CD4-positive, alpha-beta T cell (primary cell): ENCODE measurements around the gene CDSN. TPM values are rescaled to one million over a fixed set of nuclear protein-coding genes. Genes with fewer than 3 reads are reported as not detected.

Source experiments
- ATAC-seq: fragments of 200-7000 bp; cut with Tn5 transposase; one replicate; pipeline ENCODE4 v1.10.0; 2022; ENCODE audit warnings: mild to moderate bottlenecking; ENCODE audit not compliant: poor library complexity
- CTCF ChIA-PET: fragments of 350-600 bp; sonication (Branson Sonifier 250); formaldehyde crosslinking; loops from one replicate; lab custom pipeline; 2021; ENCODE audit warnings: antibody characterized with exemption, inconsistent platforms; lab: Charles Lee
- POLR2A ChIA-PET: fragments of 350-600 bp; sonication (Branson Sonifier 250); formaldehyde crosslinking; loops from one replicate; lab custom pipeline; 2021; ENCODE audit warnings: antibody characterized with exemption, inconsistent platforms; lab: Charles Lee
- DNase-seq, 14 experiments: peaks; one replicate each; pipeline ENCODE4 v3.0.0-alpha.2; 2013 to 2020; ENCODE audit warnings: mixed read lengths in 2 of 14
- H3K27ac ChIP-seq, 2 donors: one replicate each; pipeline versions ENCODE4 v1.5.1 to v1.7.0; 2013; ENCODE audit warnings: low read length in 2 of 2, low read depth in 1 of 2, mild to moderate bottlenecking in 1 of 2
- H3K27me3 ChIP-seq, 2 experiments: 1 replicate in 1 of 2; 2 replicates in 1 of 2; pipeline versions ENCODE4 v1.6.1 to v1.7.0; 2013; ENCODE audit warnings: low read length in 2 of 2, control low read depth in 1 of 2, mild to moderate bottlenecking in 1 of 2, moderate library complexity in 1 of 2; ENCODE audit not compliant: insufficient read depth in 2 of 2, control insufficient read depth in 1 of 2
- H3K36me3 ChIP-seq: one replicate; pipeline ENCODE4 v1.6.1; 2013; ENCODE audit warnings: low read length, control low read depth; ENCODE audit not compliant: insufficient read depth
- H3K4me1 ChIP-seq: one replicate; pipeline ENCODE4 v1.6.1; 2013; ENCODE audit warnings: low read length, control low read depth; ENCODE audit not compliant: insufficient read depth
- H3K4me3 ChIP-seq: one replicate; pipeline ENCODE4 v1.5.1; 2013; ENCODE audit warnings: mild to moderate bottlenecking, low read length, moderate library complexity
- H3K9me3 ChIP-seq, 2 experiments: 1 replicate in 1 of 2; 2 replicates in 1 of 2; pipeline versions ENCODE4 v1.6.1 to v1.7.0; 2013; ENCODE audit warnings: low read length in 2 of 2, mild to moderate bottlenecking in 2 of 2, control low read depth in 1 of 2, moderate library complexity in 1 of 2; ENCODE audit not compliant: control insufficient read depth in 1 of 2, insufficient read depth in 1 of 2
- H3K27ac Mint-ChIP-seq: one replicate; pipeline ENCODE4 v1.8.0; 2020; ENCODE audit warnings: mixed read lengths
- H3K27me3 Mint-ChIP-seq: one replicate; pipeline ENCODE4 v1.8.0; 2021; ENCODE audit warnings: mixed read lengths
- H3K36me3 Mint-ChIP-seq: one replicate; pipeline ENCODE4 v1.8.0; 2021; ENCODE audit warnings: low read depth, mixed read lengths
- H3K4me1 Mint-ChIP-seq: one replicate; pipeline ENCODE4 v1.8.0; 2021; ENCODE audit warnings: low read depth, mixed read lengths
- H3K4me3 Mint-ChIP-seq: one replicate; pipeline ENCODE4 v1.8.0; 2020; ENCODE audit warnings: mild to moderate bottlenecking, mixed read lengths
- H3K9me3 Mint-ChIP-seq: one replicate; pipeline ENCODE4 v1.8.0; 2020; ENCODE audit warnings: mixed read lengths
- intact Hi-C, 2 experiments: fragments of 100-400 bp; cut with DNase I in 1 of 2; cut with micrococcal nuclease in 1 of 2; formaldehyde crosslinking; loops; one replicate each; pipeline versions ENCODE4 v1.15.1 to v1.9.0; 2023 to 2025; cut with DNase I, micrococcal nuclease
- total RNA-seq, 174 experiments: library from RNA in 2 of 174; stranded (reverse) in 2 of 174; gene quantifications; one replicate each; pipeline ENCODE4 v1.2.3 and lab custom pipeline; 2021 to 2026
- TF ChIP-seq, protein P1 (sequence below): fragments of 200-600 bp; IDR thresholded peaks from one replicate; pipeline ENCODE4 v1.8.0; 2022; ENCODE audit warnings: antibody characterized with exemption, mild to moderate bottlenecking

The CDSN gene
- total RNA-seq, 2 experiments from 2014 or later, result not detected

- no peaks in the 10 kb centered on the region for H3K36me3 ChIP-seq
- ChIA-PET CTCF (interaction anchor here (1.2 to 2.3 kb wide), 3 partner anchors 13 to 362 kb away, joined by 3 to 12 read pairs (median 8); no protein-coding TSS in a partner anchor), POLR2A (interaction anchor here (0.6 to 1.5 kb wide), 4 partner anchors 22 to 362 kb away, joined by 3 to 5 read pairs (median 3); partner anchors contain the start of gene PSORS1C1)
- peaks cover 52% of the 10 kb centered on the region for H3K4me1 ChIP-seq
- no peaks in the 10 kb centered on the region for H3K36me3 Mint-ChIP-seq
- DNase-seq (no peak), ATAC-seq (no peak)
- H3K9me3 ChIP-seq, result no peaks in the 10 kb centered on the region
- no peak overlapping the region for H3K27ac Mint-ChIP-seq
- no peaks in the 10 kb centered on the region for H3K27me3 Mint-ChIP-seq
- H3K27ac ChIP-seq, result no peak overlapping the region
- H3K4me3 Mint-ChIP-seq, result no peak overlapping the region
- H3K4me3 ChIP-seq, result no peak overlapping the region
- H3K9me3 Mint-ChIP-seq, result no peaks in the 10 kb centered on the region
- peaks cover 62% of the 10 kb centered on the region for H3K4me1 Mint-ChIP-seq
- intact Hi-C loops, result no loop called here
- H3K27me3 ChIP-seq, result no peaks in the 10 kb centered on the region
- TF ChIP-seq, protein P1, sequence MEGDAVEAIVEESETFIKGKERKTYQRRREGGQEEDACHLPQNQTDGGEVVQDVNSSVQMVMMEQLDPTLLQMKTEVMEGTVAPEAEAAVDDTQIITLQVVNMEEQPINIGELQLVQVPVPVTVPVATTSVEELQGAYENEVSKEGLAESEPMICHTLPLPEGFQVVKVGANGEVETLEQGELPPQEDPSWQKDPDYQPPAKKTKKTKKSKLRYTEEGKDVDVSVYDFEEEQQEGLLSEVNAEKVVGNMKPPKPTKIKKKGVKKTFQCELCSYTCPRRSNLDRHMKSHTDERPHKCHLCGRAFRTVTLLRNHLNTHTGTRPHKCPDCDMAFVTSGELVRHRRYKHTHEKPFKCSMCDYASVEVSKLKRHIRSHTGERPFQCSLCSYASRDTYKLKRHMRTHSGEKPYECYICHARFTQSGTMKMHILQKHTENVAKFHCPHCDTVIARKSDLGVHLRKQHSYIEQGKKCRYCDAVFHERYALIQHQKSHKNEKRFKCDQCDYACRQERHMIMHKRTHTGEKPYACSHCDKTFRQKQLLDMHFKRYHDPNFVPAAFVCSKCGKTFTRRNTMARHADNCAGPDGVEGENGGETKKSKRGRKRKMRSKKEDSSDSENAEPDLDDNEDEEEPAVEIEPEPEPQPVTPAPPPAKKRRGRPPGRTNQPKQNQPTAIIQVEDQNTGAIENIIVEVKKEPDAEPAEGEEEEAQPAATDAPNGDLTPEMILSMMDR, result no peak
These were observed 27.3 kb downstream of the CDSN start for GRCh38 chr6:31092769-31093505.

DNA sequence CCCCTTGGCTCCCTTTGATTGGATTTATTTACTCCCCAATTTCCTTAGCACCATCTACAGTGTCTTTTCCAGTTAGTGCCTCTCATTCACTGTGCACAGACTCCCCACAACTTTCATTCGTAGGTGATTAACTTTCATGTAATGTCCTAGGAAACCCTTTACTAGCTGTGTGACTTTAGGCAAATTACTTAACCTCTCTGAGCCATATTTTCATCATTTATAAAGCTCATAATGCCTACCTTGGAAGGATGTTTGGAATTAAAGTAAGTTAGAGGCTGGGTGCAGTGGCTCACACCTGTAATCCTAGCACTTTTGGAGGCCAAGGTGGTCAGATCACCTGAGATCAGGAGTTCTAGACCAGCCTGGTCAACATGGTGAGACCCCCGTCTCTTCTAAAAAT, 28.0 kb downstream of the CDSN start:
- POLR2A ChIA-PET, result no interaction called here
- Mint-ChIP-seq H3K36me3 (no peaks in the 10 kb centered on the region), H3K27ac (no peak overlapping the region)

DNA sequence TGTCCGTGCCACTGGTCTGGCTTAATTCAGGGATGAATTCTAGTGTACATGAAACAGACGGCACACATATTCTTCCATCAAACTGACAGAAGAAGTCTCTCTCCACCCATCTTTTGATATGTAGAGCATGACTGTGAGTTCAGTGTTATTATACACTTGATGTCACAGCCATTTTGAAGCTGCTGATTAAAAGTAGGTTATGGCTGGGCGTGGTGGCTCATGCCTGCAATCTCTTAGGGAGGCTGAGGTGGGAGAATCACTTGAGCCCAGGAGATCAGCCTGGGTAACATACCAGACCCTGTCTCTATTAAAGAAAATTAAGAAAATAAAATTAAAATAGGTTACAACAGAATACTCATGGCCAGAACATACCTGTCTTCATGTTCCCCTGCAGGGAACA, 28.6 kb downstream of the CDSN start:
- no peaks in the 10 kb centered on the region for H3K9me3 Mint-ChIP-seq
- peaks cover 57% of the 10 kb centered on the region for H3K4me1 Mint-ChIP-seq
- no peaks in the 10 kb centered on the region for H3K36me3 Mint-ChIP-seq
- H3K4me3 ChIP-seq, result no peak overlapping the region
- no peaks in the 10 kb centered on the region for H3K27me3 Mint-ChIP-seq
- TF ChIP-seq, protein P1, result no peak
- H3K36me3 ChIP-seq, result no peaks in the 10 kb centered on the region
- no peak overlapping the region for H3K27ac ChIP-seq
- no peaks in the 10 kb centered on the region for H3K9me3 ChIP-seq
- no peak overlapping the region for H3K27ac Mint-ChIP-seq
- POLR2A ChIA-PET, result no interaction called here
- peaks cover 44% of the 10 kb centered on the region for H3K4me1 ChIP-seq
- DNase-seq (no peak), ATAC-seq (no peak)
- no peak overlapping the region for H3K4me3 Mint-ChIP-seq
- CTCF ChIA-PET, result interaction anchor here (2.3 kb wide), 2 partner anchors 12 to 361 kb away, joined by 8 to 10 read pairs; no protein-coding TSS in a partner anchor
- no peaks in the 10 kb centered on the region for H3K27me3 ChIP-seq
- intact Hi-C loops, result no loop called here

More for the DNA sequence above, 28.0 kb downstream of the CDSN start:
- CTCF ChIA-PET, result interaction anchor here (2.3 kb wide), 2 partner anchors 12 to 361 kb away, joined by 8 to 12 read pairs; no protein-coding TSS in a partner anchor
- Histone ChIP-seq H3K4me3 (no peak overlapping the region), H3K4me1 (peaks cover 50% of the 10 kb centered on the region), H3K36me3 (no peaks in the 10 kb centered on the region), H3K27ac (no peak overlapping the region), H3K9me3 (no peaks in the 10 kb centered on the region), H3K27me3 (no peaks in the 10 kb centered on the region)
- Mint-ChIP-seq H3K9me3 (no peaks in the 10 kb centered on the region), H3K4me3 (no peak overlapping the region), H3K27me3 (no peaks in the 10 kb centered on the region), H3K4me1 (peaks cover 62% of the 10 kb centered on the region)
- DNase-seq (no peak), ATAC-seq (no peak)
- intact Hi-C loops, result no loop called here
- TF ChIP-seq, protein P1, result no peak
